Endodermal cell (in vitro differentiated cells): ENCODE data around the gene LRR1. TPM values are rescaled to one million over a fixed set of nuclear protein-coding genes. Genes with fewer than 3 reads are reported as not detected.

Source experiments
- DNase-seq: peaks from one replicate; pipeline ENCODE4 v3.0.0-alpha.2; 2017
- H3K27ac ChIP-seq: 2 replicates; pipeline ENCODE4 v1.5.1; 2013; ENCODE audit warnings: mild to moderate bottlenecking, low read depth, low read length, moderate library complexity
- H3K27me3 ChIP-seq: 2 replicates; pipeline ENCODE4 v1.6.1; 2013; ENCODE audit warnings: mild to moderate bottlenecking, low read length, moderate library complexity; ENCODE audit not compliant: insufficient read depth, control insufficient read depth, poor library complexity, severe bottlenecking
- H3K36me3 ChIP-seq: 2 replicates; pipeline ENCODE4 v1.7.0; 2013; ENCODE audit warnings: mild to moderate bottlenecking, low read length, moderate library complexity; ENCODE audit not compliant: control insufficient read depth, insufficient read depth
- H3K4me1 ChIP-seq: one replicate; pipeline ENCODE4 v1.7.0; 2013; ENCODE audit warnings: low read length; ENCODE audit not compliant: control insufficient read depth, insufficient read depth
- H3K4me3 ChIP-seq: 2 replicates; pipeline ENCODE4 v1.5.1; 2013; ENCODE audit warnings: mild to moderate bottlenecking, low read length, moderate library complexity
- H3K9ac ChIP-seq: 2 replicates; pipeline ENCODE4 v1.6.1; 2013; ENCODE audit warnings: mild to moderate bottlenecking, low read length, moderate library complexity; ENCODE audit not compliant: poor library complexity, severe bottlenecking; ENCODE audit errors: extremely low read depth
- H3K9me3 ChIP-seq: 2 replicates; pipeline ENCODE4 v1.6.1; 2013; ENCODE audit warnings: mild to moderate bottlenecking, low read length, moderate library complexity; ENCODE audit not compliant: control insufficient read depth
- H3K27ac Mint-ChIP-seq: 2 replicates; pipeline ENCODE4 v1.8.0; 2020; ENCODE audit warnings: mixed read lengths
- H3K27me3 Mint-ChIP-seq: 2 replicates; pipeline ENCODE4 v1.8.0; 2021; ENCODE audit warnings: mild to moderate bottlenecking, mixed read lengths; ENCODE audit not compliant: insufficient read depth
- H3K36me3 Mint-ChIP-seq: 2 replicates; pipeline ENCODE4 v1.8.0; 2020; ENCODE audit warnings: low read depth, mixed read lengths
- H3K4me1 Mint-ChIP-seq: 2 replicates; pipeline ENCODE4 v1.8.0; 2020; ENCODE audit warnings: mixed read lengths
- H3K4me3 Mint-ChIP-seq: 2 replicates; pipeline ENCODE4 v1.8.0; 2020; ENCODE audit warnings: mild to moderate bottlenecking, moderate library complexity, mixed read lengths
- H3K9me3 Mint-ChIP-seq: 2 replicates; pipeline ENCODE4 v1.8.0; 2020; ENCODE audit warnings: mild to moderate bottlenecking, mixed read lengths
- CTCF ChIP-seq: fragments of 200-600 bp; sonication (generic); conservative IDR thresholded peaks from 2 replicates; pipeline ENCODE4 v1.5.0; 2021; ENCODE audit warnings: antibody characterized with exemption, mild to moderate bottlenecking
- WGBS, 2 experiments: methylation state at CpG; one replicate each; pipeline versions ENCODE4 v1.1.5 to v1.1.7; 2013; ENCODE audit warnings: missing lambda C conversion rate in 2 of 2, mixed read lengths in 1 of 2; ENCODE audit not compliant: insufficient coverage in 1 of 2, insufficient read length in 1 of 2; 5-methylcytosine and 5-hydroxymethylcytosine counted together
- total RNA-seq, 2 donors: library from RNA; stranded (reverse); fragmentation: NEBNext Ultra II Directional in 1 of 2; extraction: Animal tissue kit (Norgen Biotek cat#: 25700) in 1 of 2; gene quantifications; 2 replicates in 1 of 2; 3 replicates in 1 of 2; pipeline ENCODE4 v1.2.1, GENCODE V29; 2021

LRR1 gene
- total RNA-seq, 2 donors from 2014 or later, result 20.4 to 22.9 TPM

- Histone ChIP-seq H3K4me1 (no peaks in the 10 kb centered on the region), H3K36me3 (peaks cover 17% of the 10 kb centered on the region), H3K27ac (peak overlapping the region; percentile 98), H3K4me3 (peak overlapping the region; percentile 94), H3K9me3 (no peaks in the 10 kb centered on the region), H3K27me3 (no peaks in the 10 kb centered on the region), H3K9ac (peak overlapping the region; percentile 91)
- peaks cover 35% of the 10 kb centered on the region for H3K36me3 Mint-ChIP-seq
- no peaks in the 10 kb centered on the region for H3K27me3 Mint-ChIP-seq
- H3K9me3 Mint-ChIP-seq, result no peaks in the 10 kb centered on the region
- WGBS, 2 experiments, result 0% methylated on average over 26 to 101 of the region's 101 CpGs
- TF ChIP-seq CTCF, result peak; percentile 84
- peaks cover 7% of the 10 kb centered on the region for H3K4me1 Mint-ChIP-seq
- peak overlapping the region; percentile 97 for H3K27ac Mint-ChIP-seq
- H3K4me3 Mint-ChIP-seq, result peak overlapping the region; percentile 87
- peak; percentile 98 for DNase-seq
These were observed 35.2 kb downstream of the LRR1 start for GRCh38 chr14:49633640-49634546.

- Histone ChIP-seq H3K9me3 (no peaks in the 10 kb centered on the region), H3K27me3 (no peaks in the 10 kb centered on the region), H3K4me3 (peak within 1 kb of the TSS; percentile 94), H3K36me3 (peaks cover 23% of the 10 kb centered on the region), H3K4me1 (no peaks in the 10 kb centered on the region), H3K27ac (peak within 1 kb of the TSS; percentile 98), H3K9ac (peak within 1 kb of the TSS; percentile 91)
- Mint-ChIP-seq H3K27ac (peak within 1 kb of the TSS; percentile 98), H3K4me1 (peaks cover 7% of the 10 kb centered on the region), H3K9me3 (no peaks in the 10 kb centered on the region), H3K4me3 (peak within 1 kb of the TSS; percentile 87), H3K36me3 (peaks cover 37% of the 10 kb centered on the region), H3K27me3 (no peaks in the 10 kb centered on the region)
- WGBS, 2 experiments, result 0 to 2% methylated on average over 12 to 80 of the region's 80 CpGs
- TF ChIP-seq CTCF, result no peak
- DNase-seq, result peak; percentile 82
These were observed 36.0 kb downstream of the LRR1 start, which contains the start of gene DNAAF2 for GRCh38 chr14:49634547-49635334. Gene DNAAF2, minus strand, starts transcription at chr14:49635244. Its CDS starts 95 bp downstream, at chr14:49635149.

- Histone ChIP-seq H3K9me3 (no peaks in the 10 kb centered on the region), H3K27me3 (no peaks in the 10 kb centered on the region), H3K4me1 (peaks cover 11% of the 10 kb centered on the region), H3K4me3 (no peak overlapping the region), H3K36me3 (peaks cover 23% of the 10 kb centered on the region), H3K27ac (no peak overlapping the region), H3K9ac (no peak overlapping the region)
- WGBS, 2 experiments, result 84 to 100% methylated on average over 1 of the region's 1 CpG
- Mint-ChIP-seq H3K36me3 (peaks cover 38% of the 10 kb centered on the region), H3K9me3 (no peaks in the 10 kb centered on the region), H3K27me3 (no peaks in the 10 kb centered on the region), H3K4me3 (no peak overlapping the region), H3K27ac (no peak overlapping the region), H3K4me1 (peaks cover 21% of the 10 kb centered on the region)
- no peak for TF ChIP-seq CTCF
- no peak for DNase-seq
These were observed 38.1 kb downstream of the LRR1 start for GRCh38 chr14:49636866-49637265.
